Kidney epithelial cell (primary cell): ENCODE results near the gene H6PD. TPM values are rescaled to one million over a fixed set of nuclear protein-coding genes. Genes with fewer than 3 reads are reported as not detected.

Source experiments
- DNase-seq: peaks from one replicate; pipeline ENCODE4 v3.0.0-alpha.2; 2010; ENCODE audit warnings: low read depth
- H3K27me3 ChIP-seq: 2 replicates; pipeline ENCODE4 v1.6.0; 2011; ENCODE audit warnings: low read length; ENCODE audit not compliant: control insufficient read depth, insufficient read depth
- H3K36me3 ChIP-seq: 2 replicates; pipeline ENCODE4 v1.5.1; 2011; ENCODE audit warnings: low read length; ENCODE audit not compliant: control insufficient read depth, insufficient read depth
- H3K4me3 ChIP-seq: 2 replicates; pipeline ENCODE4 v1.5.1; 2011; ENCODE audit warnings: low read depth, mild to moderate bottlenecking, control low read depth, low read length
- CTCF ChIP-seq: IDR thresholded peaks from 2 replicates; pipeline ENCODE4 v1.5.1; 2011; ENCODE audit warnings: mild to moderate bottlenecking, moderate library complexity, low read length, control low read depth, inconsistent platforms; ENCODE audit not compliant: insufficient read depth, poor library complexity, severe bottlenecking
- total RNA-seq: library from RNA; depleted of rRNA; stranded (reverse); fragments of >200 nt; gene quantifications from 2 replicates; pipeline ENCODE4 v1.2.3, GENCODE V29; 2015

The H6PD gene
- total RNA-seq, 1 donor from 2014 or later = 24.4 TPM

DNA sequence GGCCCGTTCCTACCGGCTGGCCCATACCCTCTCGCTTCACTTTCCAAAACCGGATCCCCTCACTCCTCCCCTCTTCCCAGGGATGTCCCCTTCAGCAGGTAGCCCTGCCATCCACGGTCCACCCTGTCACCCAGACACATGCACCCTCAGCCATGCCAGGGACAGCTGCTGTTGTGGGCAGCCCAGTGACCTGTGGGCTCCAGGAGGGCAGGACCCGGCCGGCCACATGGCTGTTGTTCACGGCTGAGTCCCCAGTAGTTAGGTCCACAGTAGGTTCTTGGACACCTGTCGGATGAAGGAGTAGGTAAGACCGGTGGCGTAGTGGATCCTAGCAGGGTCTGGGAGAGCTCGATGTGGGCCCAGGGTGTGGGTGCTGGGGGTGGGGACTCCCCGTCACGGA lies 70.6 kb downstream of the H6PD start:
- Histone ChIP-seq H3K27me3 (no peaks in the 10 kb centered on the region), H3K4me3 (no peak overlapping the region), H3K36me3 (no peaks in the 10 kb centered on the region)
- no peak for TF ChIP-seq CTCF
- no peak for DNase-seq

DNA sequence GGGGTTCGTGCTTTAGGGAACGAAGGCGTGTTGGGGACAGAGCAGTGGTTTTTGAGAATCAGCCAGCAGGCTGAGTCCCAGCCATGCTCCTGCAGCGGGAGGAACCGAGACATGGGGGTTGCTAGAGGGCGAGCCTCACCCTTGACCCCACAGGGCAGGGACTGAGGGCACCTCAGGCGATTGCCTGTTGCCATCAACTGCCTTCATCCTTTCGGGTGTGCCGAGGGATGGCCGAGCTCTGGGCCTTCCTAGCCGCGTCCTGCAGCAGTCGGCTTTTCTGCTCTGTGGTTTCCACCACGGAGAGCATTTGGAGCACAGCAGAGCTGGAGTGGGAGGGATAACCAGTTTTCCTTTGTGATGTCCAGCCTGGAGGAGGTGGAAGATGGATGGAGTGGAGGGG lies 71.4 kb downstream of the H6PD start:
- Histone ChIP-seq H3K4me3 (no peak overlapping the region), H3K27me3 (no peaks in the 10 kb centered on the region)
- TF ChIP-seq CTCF = no peak

GRCh38 chr1:9307303-9307702 lies 72.7 kb downstream of the H6PD start:
- Histone ChIP-seq H3K4me3 (no peak overlapping the region), H3K36me3 (no peaks in the 10 kb centered on the region), H3K27me3 (no peaks in the 10 kb centered on the region)
- no peak for DNase-seq
- TF ChIP-seq CTCF = no peak

More for the DNA sequence above, 71.4 kb downstream of the H6PD start:
- DNase-seq = no peak
- no peaks in the 10 kb centered on the region for H3K36me3 ChIP-seq

- TF ChIP-seq CTCF = no peak
- H3K4me3 ChIP-seq = no peak overlapping the region
- DNase-seq = no peak
These were observed 73.7 kb downstream of the H6PD start for GRCh38 chr1:9308236-9308785.

GRCh38 chr1:9309080-9309479 lies 74.5 kb downstream of the H6PD start:
- Histone ChIP-seq H3K36me3 (no peaks in the 10 kb centered on the region), H3K4me3 (no peak overlapping the region), H3K27me3 (no peaks in the 10 kb centered on the region)
- no peak for DNase-seq
- TF ChIP-seq CTCF = no peak

More at GRCh38 chr1:9308236-9308785, 73.7 kb downstream of the H6PD start:
- Histone ChIP-seq H3K36me3 (no peaks in the 10 kb centered on the region), H3K27me3 (no peaks in the 10 kb centered on the region)

DNA sequence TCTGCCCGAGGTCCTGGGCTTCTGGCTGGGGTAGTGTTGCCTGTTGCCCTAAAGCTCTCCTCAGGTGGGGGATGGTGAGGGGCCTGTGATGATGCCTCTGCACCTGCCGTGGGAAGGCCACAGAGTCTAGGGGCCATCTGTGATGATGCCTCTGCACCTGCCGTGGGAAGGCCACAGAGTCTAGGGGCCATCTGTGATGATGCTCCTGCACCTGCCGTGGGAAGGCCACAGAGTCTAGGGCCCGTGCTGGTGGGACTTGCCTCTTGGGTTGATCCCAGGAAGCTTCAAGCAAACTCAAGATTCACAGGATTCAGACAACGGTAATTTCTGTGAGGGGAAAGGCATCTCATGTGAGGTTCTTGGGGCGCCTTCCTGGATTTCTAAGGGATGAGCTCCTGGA lies 75.4 kb downstream of the H6PD start:
- Histone ChIP-seq H3K36me3 (no peaks in the 10 kb centered on the region), H3K27me3 (no peaks in the 10 kb centered on the region), H3K4me3 (no peak overlapping the region)
- no peak for TF ChIP-seq CTCF
- DNase-seq = no peak
